ENCODE measurements around the gene FEZF2. TPM values are rescaled to one million over a fixed set of nuclear protein-coding genes. Genes with fewer than 3 reads are reported as not detected.

FEZF2 gene
- total RNA-seq, 1 experiment from 2014 or later = not detected

GRCh38 chr3:62415312-62415801 lies 42.0 kb upstream of the FEZF2 start:
- H3K27ac Mint-ChIP-seq (ENCODE audit: unreplicated experiment) = no peak overlapping the region
- Histone ChIP-seq H3K27me3 (replicated peaks; ENCODE audit: control insufficient read depth, insufficient read depth, low read length) (no peaks in the 10 kb centered on the region), H3K4me1 (no peaks in the 10 kb centered on the region), H3K4me3 (ENCODE audit: low read depth, low read length) (no peak overlapping the region), H3K36me3 (ENCODE audit: control insufficient read depth, insufficient read depth, low read length) (no peaks in the 10 kb centered on the region), H3K9me3 (no peaks in the 10 kb centered on the region)
- H3K36me3 Mint-ChIP-seq (ENCODE audit: insufficient read depth, unreplicated experiment) = no peaks in the 10 kb centered on the region
- no TSS peak for BruUV-seq (replicated peaks)
- ChIA-PET CTCF (no interaction called here), POLR2A (no interaction called here)
- H3K9me3 Mint-ChIP-seq (ENCODE audit: unreplicated experiment) = no peaks in the 10 kb centered on the region
- no peak for TF ChIP-seq CTCF (IDR thresholded peaks at IDR 0.05; ENCODE audit: insufficient read depth in 1 of 2, low read depth in 1 of 2, low read length in 1 of 2, severe bottlenecking in 1 of 2, unreplicated experiment in 1 of 2)
- intact Hi-C loops (cut with micrococcal nuclease; ENCODE audit: unreplicated experiment) = no loop called here
- no peak for DNase-seq
- no peak overlapping the region for H3K4me3 Mint-ChIP-seq (ENCODE audit: unreplicated experiment)
- no peaks in the 10 kb centered on the region for H3K4me1 Mint-ChIP-seq (ENCODE audit: low read depth, unreplicated experiment)
- H3K27me3 Mint-ChIP-seq (ENCODE audit: insufficient read depth, unreplicated experiment) = peaks cover 12% of the 10 kb centered on the region

GRCh38 chr3:62414786-62415185 lies 41.4 kb upstream of the FEZF2 start:
- Mint-ChIP-seq H3K36me3 (ENCODE audit: insufficient read depth, unreplicated experiment) (no peaks in the 10 kb centered on the region), H3K27me3 (ENCODE audit: insufficient read depth, unreplicated experiment) (peaks cover 9% of the 10 kb centered on the region), H3K4me3 (ENCODE audit: unreplicated experiment) (no peak overlapping the region), H3K9me3 (ENCODE audit: unreplicated experiment) (no peaks in the 10 kb centered on the region), H3K4me1 (ENCODE audit: low read depth, unreplicated experiment) (no peaks in the 10 kb centered on the region), H3K27ac (ENCODE audit: unreplicated experiment) (no peak overlapping the region)
- DNase-seq = no peak
- no peaks in the 10 kb centered on the region for H3K4me1 ChIP-seq
- no peaks in the 10 kb centered on the region for H3K9me3 ChIP-seq
- H3K36me3 ChIP-seq (ENCODE audit: control insufficient read depth, insufficient read depth, low read length) = no peaks in the 10 kb centered on the region
- no peaks in the 10 kb centered on the region for H3K27me3 ChIP-seq (replicated peaks; ENCODE audit: control insufficient read depth, insufficient read depth, low read length)
- POLR2A ChIA-PET = no interaction called here
- TF ChIP-seq CTCF (IDR thresholded peaks at IDR 0.05; ENCODE audit: insufficient read depth in 1 of 2, low read depth in 1 of 2, low read length in 1 of 2, severe bottlenecking in 1 of 2, unreplicated experiment in 1 of 2) = no peak
- no peak overlapping the region for H3K4me3 ChIP-seq (ENCODE audit: low read depth, low read length)
- no TSS peak for BruUV-seq (replicated peaks)
- CTCF ChIA-PET = no interaction called here
- intact Hi-C loops (cut with micrococcal nuclease; ENCODE audit: unreplicated experiment) = no loop called here

- H3K9me3 ChIP-seq = no peaks in the 10 kb centered on the region
- no peaks in the 10 kb centered on the region for H3K4me1 ChIP-seq
- Mint-ChIP-seq H3K27ac (ENCODE audit: unreplicated experiment) (no peak overlapping the region), H3K9me3 (ENCODE audit: unreplicated experiment) (no peaks in the 10 kb centered on the region), H3K4me3 (ENCODE audit: unreplicated experiment) (no peak overlapping the region), H3K27me3 (ENCODE audit: insufficient read depth, unreplicated experiment) (peaks cover 8% of the 10 kb centered on the region), H3K36me3 (ENCODE audit: insufficient read depth, unreplicated experiment) (no peaks in the 10 kb centered on the region), H3K4me1 (ENCODE audit: low read depth, unreplicated experiment) (no peaks in the 10 kb centered on the region)
- intact Hi-C loops (cut with micrococcal nuclease; ENCODE audit: unreplicated experiment) = no loop called here
- ChIA-PET CTCF (no interaction called here), POLR2A (no interaction called here)
- no peaks in the 10 kb centered on the region for H3K27me3 ChIP-seq (replicated peaks; ENCODE audit: control insufficient read depth, insufficient read depth, low read length)
- BruUV-seq (replicated peaks) = no TSS peak
- no peaks in the 10 kb centered on the region for H3K36me3 ChIP-seq (ENCODE audit: control insufficient read depth, insufficient read depth, low read length)
- no peak for DNase-seq
- H3K4me3 ChIP-seq (ENCODE audit: low read depth, low read length) = no peak overlapping the region
- TF ChIP-seq CTCF (IDR thresholded peaks at IDR 0.05; ENCODE audit: insufficient read depth in 1 of 2, low read depth in 1 of 2, low read length in 1 of 2, severe bottlenecking in 1 of 2, unreplicated experiment in 1 of 2) = no peak
Measured at GRCh38 chr3:62413687-62414086, 40.3 kb upstream of the FEZF2 start.

All from Caco-2 (cell line).